B cell (primary cell): ENCODE data around the gene ALAD.

Source experiments
- EZH2 ChIP-seq: IDR thresholded peaks from 2 replicates; pipeline ENCODE4 v1.6.1; 2012; ENCODE audit warnings: borderline replicate concordance, low read depth, mild to moderate bottlenecking, moderate library complexity, low read length; ENCODE audit not compliant: insufficient read depth, poor library complexity, severe bottlenecking
- TF ChIP-seq, protein P1 (sequence below): fragments of 200-600 bp; IDR thresholded peaks from one replicate; pipeline ENCODE4 v1.8.0; 2022; ENCODE audit warnings: antibody characterized with exemption, mild to moderate bottlenecking

GRCh38 chr9:113369855-113370140, 31.3 kb downstream of the ALAD start:
- TF ChIP-seq, protein P1, sequence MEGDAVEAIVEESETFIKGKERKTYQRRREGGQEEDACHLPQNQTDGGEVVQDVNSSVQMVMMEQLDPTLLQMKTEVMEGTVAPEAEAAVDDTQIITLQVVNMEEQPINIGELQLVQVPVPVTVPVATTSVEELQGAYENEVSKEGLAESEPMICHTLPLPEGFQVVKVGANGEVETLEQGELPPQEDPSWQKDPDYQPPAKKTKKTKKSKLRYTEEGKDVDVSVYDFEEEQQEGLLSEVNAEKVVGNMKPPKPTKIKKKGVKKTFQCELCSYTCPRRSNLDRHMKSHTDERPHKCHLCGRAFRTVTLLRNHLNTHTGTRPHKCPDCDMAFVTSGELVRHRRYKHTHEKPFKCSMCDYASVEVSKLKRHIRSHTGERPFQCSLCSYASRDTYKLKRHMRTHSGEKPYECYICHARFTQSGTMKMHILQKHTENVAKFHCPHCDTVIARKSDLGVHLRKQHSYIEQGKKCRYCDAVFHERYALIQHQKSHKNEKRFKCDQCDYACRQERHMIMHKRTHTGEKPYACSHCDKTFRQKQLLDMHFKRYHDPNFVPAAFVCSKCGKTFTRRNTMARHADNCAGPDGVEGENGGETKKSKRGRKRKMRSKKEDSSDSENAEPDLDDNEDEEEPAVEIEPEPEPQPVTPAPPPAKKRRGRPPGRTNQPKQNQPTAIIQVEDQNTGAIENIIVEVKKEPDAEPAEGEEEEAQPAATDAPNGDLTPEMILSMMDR, result no peak
- TF ChIP-seq EZH2, result no peak
